Parathyroid adenoma (tissue), 2 donors: ENCODE data around the gene LHX1.

Experiments
- H2AFZ ChIP-seq: fragments of 300-600 bp; sonication (generic); one replicate; pipeline ENCODE4 v1.7.0; 2017; ENCODE audit warnings: antibody characterized with exemption, mild to moderate bottlenecking
- H3K27ac ChIP-seq: fragments of 300-600 bp; sonication (generic); one replicate; pipeline ENCODE4 v1.7.0; 2017
- H3K27me3 ChIP-seq: fragments of 300-600 bp; sonication (generic); one replicate; pipeline ENCODE4 v1.7.0; 2017; ENCODE audit warnings: low read length; ENCODE audit not compliant: control insufficient read depth, insufficient read depth
- H3K36me3 ChIP-seq: fragments of 300-600 bp; sonication (generic); one replicate; pipeline ENCODE4 v1.7.0; 2017; ENCODE audit warnings: low read length; ENCODE audit not compliant: control insufficient read depth, insufficient read depth
- H3K4me1 ChIP-seq: fragments of 300-600 bp; sonication (generic); one replicate; pipeline ENCODE4 v1.7.0; 2017; ENCODE audit warnings: control low read depth
- H3K4me2 ChIP-seq: fragments of 300-600 bp; sonication (generic); one replicate; pipeline ENCODE4 v1.7.0; 2017; ENCODE audit warnings: low read length
- H3K4me3 ChIP-seq: fragments of 300-600 bp; sonication (generic); one replicate; pipeline ENCODE4 v1.7.0; 2017; ENCODE audit warnings: low read depth, low read length
- H3K79me2 ChIP-seq: fragments of 300-600 bp; sonication (generic); one replicate; pipeline ENCODE4 v1.7.0; 2017; ENCODE audit warnings: control low read depth
- H3K9ac ChIP-seq: fragments of 300-600 bp; sonication (generic); one replicate; pipeline ENCODE4 v1.7.0; 2017; ENCODE audit warnings: mild to moderate bottlenecking
- H3K9me3 ChIP-seq: fragments of 300-600 bp; sonication (generic); one replicate; pipeline ENCODE4 v1.7.0; 2017; ENCODE audit warnings: low read length; ENCODE audit not compliant: control insufficient read depth
- CTCF ChIP-seq: fragments of 300-600 bp; sonication (generic); IDR thresholded peaks from one replicate; pipeline ENCODE4 v1.7.0; 2017; ENCODE audit warnings: antibody characterized with exemption, mild to moderate bottlenecking
- donor health status: primary hyperparathyroidism.

The LHX1 gene

GRCh38 chr17:36940313-36941264 lies 3.3 kb downstream of the LHX1 start:
- H3K4me1 ChIP-seq, result no peaks in the 10 kb centered on the region
- H2AFZ ChIP-seq, result no peak overlapping the region
- no peaks in the 10 kb centered on the region for H3K36me3 ChIP-seq
- no peak overlapping the region for H3K4me3 ChIP-seq
- H3K27me3 ChIP-seq, result peaks cover 44% of the 10 kb centered on the region
- no peaks in the 10 kb centered on the region for H3K79me2 ChIP-seq
- no peaks in the 10 kb centered on the region for H3K9me3 ChIP-seq
- no peak for TF ChIP-seq CTCF
- no peak overlapping the region for H3K4me2 ChIP-seq
- no peak overlapping the region for H3K9ac ChIP-seq
- H3K27ac ChIP-seq, result no peak overlapping the region

GRCh38 chr17:36941265-36942010 lies 4.2 kb downstream of the LHX1 start:
- Histone ChIP-seq H3K36me3 (no peaks in the 10 kb centered on the region), H3K9me3 (no peaks in the 10 kb centered on the region), H3K27ac (no peak overlapping the region), H3K9ac (no peak overlapping the region), H3K27me3 (peaks cover 48% of the 10 kb centered on the region), H3K4me1 (no peaks in the 10 kb centered on the region), H3K79me2 (no peaks in the 10 kb centered on the region), H3K4me3 (no peak overlapping the region), H2AFZ (no peak overlapping the region), H3K4me2 (no peak overlapping the region)
- TF ChIP-seq CTCF, result no peak

- Histone ChIP-seq H3K27me3 (peaks cover 43% of the 10 kb centered on the region), H2AFZ (no peak overlapping the region), H3K9me3 (no peaks in the 10 kb centered on the region), H3K36me3 (no peaks in the 10 kb centered on the region), H3K4me2 (no peak overlapping the region), H3K4me1 (no peaks in the 10 kb centered on the region), H3K79me2 (no peaks in the 10 kb centered on the region), H3K4me3 (no peak overlapping the region), H3K9ac (no peak overlapping the region), H3K27ac (no peak overlapping the region)
- no peak for TF ChIP-seq CTCF
Observed at GRCh38 chr17:36942019-36942599, 4.8 kb downstream of the LHX1 start.

- no peaks in the 10 kb centered on the region for H3K9me3 ChIP-seq
- no peak for TF ChIP-seq CTCF
- no peaks in the 10 kb centered on the region for H3K36me3 ChIP-seq
- no peaks in the 10 kb centered on the region for H3K79me2 ChIP-seq
- no peak overlapping the region for H3K27ac ChIP-seq
- no peak overlapping the region for H3K9ac ChIP-seq
- peaks cover 38% of the 10 kb centered on the region for H3K27me3 ChIP-seq
- no peak overlapping the region for H3K4me3 ChIP-seq
- H3K4me1 ChIP-seq, result no peaks in the 10 kb centered on the region
- H3K4me2 ChIP-seq, result no peak overlapping the region
- no peak overlapping the region for H2AFZ ChIP-seq
Observed at GRCh38 chr17:36942631-36943125, 5.4 kb downstream of the LHX1 start.
